HG02623 (cell line): ENCODE measurements around the gene COL13A1.

ENCODE experiments used
- ATAC-seq: cut with Tn5 transposase; IDR thresholded peaks from one replicate; pipeline ENCODE4 v1.9.1; 2021; ENCODE audit warnings: moderate library complexity; ENCODE audit not compliant: unreplicated experiment

COL13A1 gene

DNA sequence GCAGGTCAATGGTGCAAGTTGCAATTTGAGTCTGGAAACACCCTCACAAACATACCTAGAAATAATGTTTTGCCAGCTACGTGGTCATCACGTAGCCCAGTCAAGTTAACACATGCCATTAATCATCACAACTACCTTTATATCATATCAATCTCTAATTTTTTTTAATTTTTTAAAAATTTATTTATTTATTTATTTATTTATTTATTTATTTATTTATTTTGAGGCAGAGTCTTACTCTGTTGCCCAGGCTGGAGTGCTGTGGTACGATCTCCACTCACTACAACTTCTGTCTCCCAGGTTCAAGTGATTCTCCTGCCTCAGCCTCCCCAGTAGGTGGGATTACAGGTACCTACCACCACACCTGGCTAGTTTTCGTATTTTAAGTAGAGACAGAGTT lies 198.6 kb downstream of the COL13A1 start:
- no peak for ATAC-seq

GRCh38 chr10:70007116-70007820 lies 205.6 kb downstream of the COL13A1 start:
- ATAC-seq, result no peak
